Ascending aorta (tissue), 2 donors: ENCODE results near the gene IFNL2. TPM values are rescaled to one million over a fixed set of nuclear protein-coding genes. Genes with fewer than 3 reads are reported as not detected.

Experiments
- DNase-seq, 2 donors: peaks; one replicate each; pipeline ENCODE4 v3.0.0-alpha.2; 2019; ENCODE audit warnings: low spot score in 2 of 2
- H3K27ac ChIP-seq, 2 donors: fragments of 200-600 bp; sonication (generic); one replicate each; pipeline ENCODE4 v1.5.1; 2016 to 2017; ENCODE audit warnings: mild to moderate bottlenecking in 1 of 2
- H3K27me3 ChIP-seq: fragments of 200-600 bp; sonication (generic); one replicate; pipeline ENCODE4 v1.5.1; 2017
- H3K36me3 ChIP-seq, 2 donors: fragments of 200-600 bp; sonication (generic); one replicate each; pipeline ENCODE4 v1.5.1; 2016
- H3K4me1 ChIP-seq, 2 donors: fragments of 200-600 bp; sonication (generic); one replicate each; pipeline ENCODE4 v1.5.1; 2016 to 2017; ENCODE audit warnings: mild to moderate bottlenecking in 1 of 2
- H3K4me3 ChIP-seq, 2 donors: fragments of 200-600 bp; sonication (generic); one replicate each; pipeline ENCODE4 v1.5.1; 2016 to 2017; ENCODE audit warnings: mild to moderate bottlenecking in 1 of 2
- H3K9me3 ChIP-seq, 2 donors: fragments of 200-600 bp; sonication (generic); one replicate each; pipeline ENCODE4 v1.5.1; 2016
- CTCF ChIP-seq, 3 experiments: fragments of 200-600 bp in 2 of 3; fragments of 450-650 bp in 1 of 3; sonication (generic) in 2 of 3; IDR thresholded peaks; one replicate each; pipeline ENCODE4 v1.5.1; 2016 to 2019; ENCODE audit warnings: antibody characterized with exemption in 3 of 3, mild to moderate bottlenecking in 1 of 3, moderate library complexity in 1 of 3
- intact Hi-C: fragments of 100-400 bp; cut with DNase I; formaldehyde crosslinking; loops from one replicate; pipeline ENCODE4 v1.15.1; 2023
- total RNA-seq: library from RNA; depleted of rRNA; stranded (reverse); fragments of >200 nt; gene quantifications from one replicate; pipeline ENCODE4 v1.1.0, GENCODE V29; 2016

IFNL2 gene
- total RNA-seq, 1 donor from 2014 or later: not detected

GRCh38 chr19:39316627-39317321, 48.6 kb downstream of the IFNL2 start:
- no peak overlapping the region for H3K27ac ChIP-seq
- H3K36me3 ChIP-seq: peaks cover 0 to 4% of the 10 kb centered on the region in 2 donors
- H3K9me3 ChIP-seq: no peaks in the 10 kb centered on the region
- TF ChIP-seq CTCF (IDR thresholded peaks at IDR 0.05): no peak
- H3K4me1 ChIP-seq: peaks cover 4% of the 10 kb centered on the region in 2 donors
- DNase-seq: no peak
- H3K4me3 ChIP-seq: no peak overlapping the region
- no peaks in the 10 kb centered on the region for H3K27me3 ChIP-seq
- intact Hi-C loops: no loop called here

DNA sequence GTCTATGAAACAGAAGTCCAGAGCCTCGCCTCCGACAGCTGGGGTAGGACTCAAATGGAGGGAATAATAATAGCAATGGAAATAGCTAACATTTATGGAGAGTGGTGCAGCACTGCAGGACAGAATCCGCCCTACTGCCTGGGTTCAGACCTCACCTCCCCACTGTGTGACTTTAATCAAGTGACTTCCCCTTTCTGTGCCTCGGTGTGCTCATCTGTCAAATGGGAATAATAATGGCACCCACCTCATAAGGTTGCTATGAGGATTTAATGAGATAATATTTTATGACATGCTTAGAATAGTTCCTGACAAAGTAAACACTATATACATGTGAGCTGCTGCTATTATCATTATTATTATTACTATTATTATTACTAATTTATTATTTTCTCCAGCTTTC, 49.3 kb downstream of the IFNL2 start:
- Histone ChIP-seq H3K27me3 (no peaks in the 10 kb centered on the region), H3K9me3 (no peaks in the 10 kb centered on the region), H3K4me3 (no peak overlapping the region), H3K27ac (no peak overlapping the region), H3K36me3 (peaks cover 0 to 4% of the 10 kb centered on the region in 2 donors), H3K4me1 (peaks cover 4% of the 10 kb centered on the region in 2 donors)
- TF ChIP-seq CTCF (IDR thresholded peaks at IDR 0.05): no peak
- no peak for DNase-seq
- intact Hi-C loops: no loop called here

- H3K27me3 ChIP-seq: no peaks in the 10 kb centered on the region
- no peak overlapping the region for H3K4me3 ChIP-seq
- no peak for DNase-seq
- H3K9me3 ChIP-seq: no peaks in the 10 kb centered on the region
- H3K4me1 ChIP-seq: peaks cover 4% of the 10 kb centered on the region in 2 donors
- intact Hi-C loops: no loop called here
- peaks cover 0 to 4% of the 10 kb centered on the region in 2 donors for H3K36me3 ChIP-seq
- H3K27ac ChIP-seq: no peak overlapping the region
- TF ChIP-seq CTCF (IDR thresholded peaks at IDR 0.05): no peak
Observed at GRCh38 chr19:39318071-39318470, 49.9 kb downstream of the IFNL2 start.

- no peaks in the 10 kb centered on the region for H3K27me3 ChIP-seq
- H3K36me3 ChIP-seq: peaks cover 0 to 4% of the 10 kb centered on the region in 2 donors
- DNase-seq: no peak
- H3K4me3 ChIP-seq: no peak overlapping the region
- TF ChIP-seq CTCF (IDR thresholded peaks at IDR 0.05): no peak
- H3K27ac ChIP-seq: no peak overlapping the region
- peaks cover 4% of the 10 kb centered on the region in 2 donors for H3K4me1 ChIP-seq
- no peaks in the 10 kb centered on the region for H3K9me3 ChIP-seq
- intact Hi-C loops: no loop called here
Observed at GRCh38 chr19:39318690-39319089, 50.5 kb downstream of the IFNL2 start.

DNA sequence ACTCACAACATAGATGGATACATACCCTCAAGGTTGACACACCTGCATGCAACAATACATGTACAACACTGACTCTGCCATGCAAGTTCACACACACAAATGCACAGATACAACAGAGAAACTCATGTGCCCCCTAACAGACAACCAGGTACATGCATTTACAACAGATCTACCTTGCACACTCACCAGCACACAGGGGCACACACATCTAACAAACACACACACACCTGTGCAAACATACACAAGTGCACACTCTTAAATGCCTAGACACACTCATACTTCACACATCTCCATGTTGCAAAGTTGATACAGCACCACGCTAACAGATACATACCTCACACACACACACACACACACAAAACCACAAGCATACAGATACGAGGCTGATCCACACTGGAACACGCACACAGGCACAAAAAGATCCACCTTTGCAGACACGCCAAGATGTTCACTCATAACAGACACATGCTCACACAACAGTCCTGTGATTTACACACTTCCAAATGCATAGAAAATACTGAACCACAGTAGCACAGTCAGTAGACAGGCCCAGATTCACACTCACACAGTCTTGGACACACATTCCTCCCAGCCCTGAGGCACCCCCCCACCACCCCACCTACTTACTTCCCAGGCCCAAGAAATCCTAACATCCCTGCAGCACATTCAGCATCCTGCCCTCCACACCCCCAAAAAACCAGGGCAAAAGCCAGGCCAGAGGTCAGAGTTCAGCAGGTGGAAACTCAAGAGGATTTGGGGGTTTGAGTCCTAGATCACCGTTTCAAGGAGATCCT, 51.1 kb downstream of the IFNL2 start:
- H3K4me1 ChIP-seq: peaks cover 4% of the 10 kb centered on the region in 2 donors
- intact Hi-C loops: no loop called here
- H3K9me3 ChIP-seq: no peaks in the 10 kb centered on the region
- H3K36me3 ChIP-seq: peaks cover 0 to 4% of the 10 kb centered on the region in 2 donors
- no peak overlapping the region for H3K27ac ChIP-seq
- DNase-seq: no peak
- H3K4me3 ChIP-seq: peak overlapping the region in 1 of 2 donors; percentile 69
- no peak for TF ChIP-seq CTCF (IDR thresholded peaks at IDR 0.05)
- H3K27me3 ChIP-seq: no peaks in the 10 kb centered on the region

Other genes with a start within 250 kb of the IFNL2 start
- gene FBXO27, start 235.8 kb upstream of the IFNL2 start, total RNA-seq: 144 TPM
- gene ACP7, start 184.0 kb upstream of the IFNL2 start, total RNA-seq: not detected
- 27.4 TPM for gene PAK4, start 142.6 kb upstream of the IFNL2 start, total RNA-seq
- gene NCCRP1, start 71.4 kb upstream of the IFNL2 start, total RNA-seq: not detected
- not detected for gene SYCN, start 64.1 kb upstream of the IFNL2 start, total RNA-seq
- gene IFNL3, start 23.4 kb upstream of the IFNL2 start, total RNA-seq: not detected
- gene IFNL4, start 19.5 kb upstream of the IFNL2 start, total RNA-seq: not detected
- gene IFNL1, start 28.0 kb downstream of the IFNL2 start, total RNA-seq: not detected
- gene LRFN1, start 52.5 kb downstream of the IFNL2 start, total RNA-seq: not detected
- 69.2 TPM for gene GMFG, start 67.6 kb downstream of the IFNL2 start, total RNA-seq
- gene SAMD4B, start 74.0 kb downstream of the IFNL2 start, total RNA-seq: 358 TPM
- gene PAF1, start 122.7 kb downstream of the IFNL2 start, total RNA-seq: 12.7 TPM
- gene MED29, start 123.0 kb downstream of the IFNL2 start, total RNA-seq: 60.8 TPM
- gene ZFP36, start 138.5 kb downstream of the IFNL2 start, total RNA-seq: 1,166 TPM
- gene PLEKHG2, start 144.3 kb downstream of the IFNL2 start, total RNA-seq: 52.9 TPM
- 1,453 TPM for gene RPS16, start 167.6 kb downstream of the IFNL2 start, total RNA-seq
- gene SUPT5H, start 177.2 kb downstream of the IFNL2 start, total RNA-seq: 142 TPM
- gene TIMM50, start 212.4 kb downstream of the IFNL2 start, total RNA-seq: 92.0 TPM
- gene DLL3, start 230.6 kb downstream of the IFNL2 start, total RNA-seq: not detected
- not detected for gene SELENOV, start 246.7 kb downstream of the IFNL2 start, total RNA-seq